GM12864 (cell line): ENCODE data around the gene SIRPA.

Source experiments
- DNase-seq: peaks from one replicate; pipeline ENCODE4 v3.0.0-alpha.2; 2011; ENCODE audit warnings: low read depth
- H3K4me3 ChIP-seq: 2 replicates; pipeline ENCODE4 v1.5.1; 2011; ENCODE audit warnings: mild to moderate bottlenecking, low read depth, low read length, control low read depth
- TF ChIP-seq, protein P1 (sequence below): IDR thresholded peaks from 2 replicates; pipeline ENCODE4 v1.5.1; 2011; ENCODE audit warnings: low read depth, mild to moderate bottlenecking, moderate library complexity, low read length, control low read depth, inconsistent platforms; ENCODE audit errors: missing control alignments

Gene SIRPA

DNA sequence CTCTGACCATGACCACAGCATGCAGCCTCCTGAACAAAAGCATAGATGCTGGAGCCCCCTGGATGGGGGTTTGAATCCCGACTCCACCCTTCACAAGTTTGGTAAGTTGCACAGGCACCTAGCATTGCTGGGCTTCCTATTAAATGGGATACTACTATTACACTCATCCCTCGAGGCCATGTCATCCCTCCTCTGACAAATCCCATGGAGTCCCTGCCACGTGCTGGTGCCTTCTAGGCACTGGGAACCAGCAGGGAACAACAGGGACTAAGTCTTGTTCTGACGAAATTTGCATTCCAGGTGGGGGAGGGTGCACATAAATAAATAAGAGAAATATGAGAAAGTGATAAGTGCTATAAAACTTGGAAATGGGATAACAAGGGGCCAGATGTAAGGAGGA, 15.3 kb upstream of the SIRPA start:
- H3K4me3 ChIP-seq: no peak overlapping the region
- TF ChIP-seq, protein P1, sequence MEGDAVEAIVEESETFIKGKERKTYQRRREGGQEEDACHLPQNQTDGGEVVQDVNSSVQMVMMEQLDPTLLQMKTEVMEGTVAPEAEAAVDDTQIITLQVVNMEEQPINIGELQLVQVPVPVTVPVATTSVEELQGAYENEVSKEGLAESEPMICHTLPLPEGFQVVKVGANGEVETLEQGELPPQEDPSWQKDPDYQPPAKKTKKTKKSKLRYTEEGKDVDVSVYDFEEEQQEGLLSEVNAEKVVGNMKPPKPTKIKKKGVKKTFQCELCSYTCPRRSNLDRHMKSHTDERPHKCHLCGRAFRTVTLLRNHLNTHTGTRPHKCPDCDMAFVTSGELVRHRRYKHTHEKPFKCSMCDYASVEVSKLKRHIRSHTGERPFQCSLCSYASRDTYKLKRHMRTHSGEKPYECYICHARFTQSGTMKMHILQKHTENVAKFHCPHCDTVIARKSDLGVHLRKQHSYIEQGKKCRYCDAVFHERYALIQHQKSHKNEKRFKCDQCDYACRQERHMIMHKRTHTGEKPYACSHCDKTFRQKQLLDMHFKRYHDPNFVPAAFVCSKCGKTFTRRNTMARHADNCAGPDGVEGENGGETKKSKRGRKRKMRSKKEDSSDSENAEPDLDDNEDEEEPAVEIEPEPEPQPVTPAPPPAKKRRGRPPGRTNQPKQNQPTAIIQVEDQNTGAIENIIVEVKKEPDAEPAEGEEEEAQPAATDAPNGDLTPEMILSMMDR: no peak
- no peak for DNase-seq

GRCh38 chr20:1880529-1881239, 14.5 kb upstream of the SIRPA start:
- TF ChIP-seq, protein P1: no peak

DNA sequence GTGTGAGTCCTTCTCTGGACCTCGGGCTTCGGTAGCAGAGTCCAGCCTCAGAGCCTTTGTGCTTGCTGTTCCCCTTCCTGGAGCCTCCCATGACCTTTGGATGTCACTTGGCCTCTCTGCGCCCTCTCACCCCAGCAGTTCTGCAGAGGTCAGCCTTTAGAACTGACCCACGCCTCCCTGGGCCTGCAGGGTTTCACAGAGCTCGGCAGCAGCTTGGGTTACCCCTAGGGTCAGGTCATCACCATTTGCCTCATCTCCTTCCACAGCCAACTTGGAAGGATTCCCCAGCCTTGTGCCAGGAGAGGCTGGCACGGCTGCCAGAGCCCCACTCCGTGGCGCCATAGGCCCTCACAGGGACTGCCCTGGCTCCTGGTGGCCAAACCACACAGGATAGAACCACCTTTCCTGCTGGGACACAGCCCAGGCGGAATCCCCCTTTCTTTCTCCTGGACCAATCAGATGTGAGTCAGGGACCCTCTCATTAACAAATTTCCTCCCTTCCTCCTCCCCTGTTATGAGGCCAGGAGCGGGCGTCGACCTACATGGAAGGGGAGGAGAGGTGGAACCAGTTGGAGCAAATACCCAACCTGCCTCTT, 13.9 kb upstream of the SIRPA start:
- TF ChIP-seq, protein P1: no peak
- H3K4me3 ChIP-seq: no peak overlapping the region
- no peak for DNase-seq

More at GRCh38 chr20:1880529-1881239, 14.5 kb upstream of the SIRPA start:
- DNase-seq: no peak
- H3K4me3 ChIP-seq: no peak overlapping the region

DNA sequence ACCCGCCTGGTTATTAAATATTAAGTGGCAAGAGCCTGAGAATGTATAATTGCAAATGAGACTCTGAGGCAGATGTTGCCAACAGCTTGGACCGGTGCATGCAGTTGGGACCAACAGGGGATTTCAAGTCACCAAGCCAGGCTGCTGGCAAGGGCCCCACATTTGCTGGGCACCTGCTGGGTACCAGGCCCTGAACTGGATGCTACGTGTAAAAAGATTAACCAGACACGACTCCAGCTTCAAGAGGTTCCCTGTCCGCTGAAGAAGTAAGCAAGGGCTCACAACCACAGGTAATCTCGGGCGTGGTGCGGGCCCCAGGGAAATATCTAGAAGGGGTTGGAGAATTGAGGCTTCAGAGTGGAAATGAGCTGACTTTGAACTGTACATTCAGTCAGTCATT, 13.2 kb upstream of the SIRPA start:
- DNase-seq: no peak
- no peak overlapping the region for H3K4me3 ChIP-seq
- TF ChIP-seq, protein P1: no peak

DNA sequence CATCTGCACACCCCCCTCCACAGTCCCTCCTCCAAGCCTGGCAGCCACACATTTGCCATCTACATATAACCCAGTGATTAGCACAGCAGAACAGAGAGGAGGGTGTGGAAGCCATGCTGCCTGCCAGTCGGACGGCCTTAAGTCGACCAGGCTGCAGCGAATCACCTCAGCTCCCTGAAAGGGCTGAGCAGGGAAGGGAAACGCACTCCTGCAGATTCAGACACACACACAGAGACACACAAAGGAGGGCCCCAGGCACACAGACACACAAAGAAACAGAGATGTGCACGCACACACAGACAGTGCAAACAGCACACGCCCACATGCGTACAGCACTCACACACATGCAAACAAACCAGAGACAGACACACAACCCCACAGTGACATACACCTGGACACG, 11.2 kb upstream of the SIRPA start:
- TF ChIP-seq, protein P1: no peak
- H3K4me3 ChIP-seq: no peak overlapping the region
- DNase-seq: no peak

GRCh38 chr20:1885254-1885653, 10.0 kb upstream of the SIRPA start:
- TF ChIP-seq, protein P1: no peak
- no peak for DNase-seq
- no peak overlapping the region for H3K4me3 ChIP-seq
